HEK293 (cell line): Measurements from ENCODE around the gene KREMEN2.
A peak's percentile ranks its signal among the peaks of the same experiment; 100 is the strongest.

ENCODE experiments used
- HIC1 ChIP-seq: fragments of 450-650 bp; formaldehyde crosslinking; IDR thresholded peaks from 2 replicates; pipeline ENCODE4 v1.5.1; 2016; ENCODE audit warnings: missing biosample characterization, missing genetic modification characterization
- HOXA7 ChIP-seq: sonication (generic); formaldehyde crosslinking; IDR thresholded peaks from 2 replicates; pipeline ENCODE4 v1.8.1; 2022; ENCODE audit warnings: missing genetic modification reagents, borderline replicate concordance
- HOXD13 ChIP-seq: sonication (generic); formaldehyde crosslinking; IDR thresholded peaks from 2 replicates; pipeline ENCODE4 v1.8.0; 2022; ENCODE audit warnings: missing genetic modification reagents, borderline replicate concordance
- IKZF3 ChIP-seq: fragments of 450-650 bp; IDR thresholded peaks from 2 replicates; pipeline ENCODE4 v1.5.0; 2018; ENCODE audit warnings: missing biosample characterization, mild to moderate bottlenecking, missing genetic modification characterization, moderate library complexity
- KLF1 ChIP-seq: fragments of 450-650 bp; formaldehyde crosslinking; IDR thresholded peaks from 2 replicates; pipeline ENCODE4 v1.5.1; 2016; ENCODE audit warnings: missing biosample characterization, missing genetic modification characterization
- KLF9 ChIP-seq: fragments of 450-650 bp; formaldehyde crosslinking; IDR thresholded peaks from 2 replicates; pipeline ENCODE4 v1.5.1; 2016; ENCODE audit warnings: missing biosample characterization, missing genetic modification characterization, low read depth
- PATZ1 ChIP-seq: fragments of 450-650 bp; formaldehyde crosslinking; IDR thresholded peaks from 2 replicates; pipeline ENCODE4 v1.5.1; 2016; ENCODE audit warnings: missing biosample characterization, missing genetic modification characterization
- REST ChIP-seq: fragments of 450-650 bp; formaldehyde crosslinking; IDR thresholded peaks from 2 replicates; pipeline ENCODE4 v1.5.1; 2016; ENCODE audit warnings: missing biosample characterization, missing genetic modification characterization
- ZBTB1 ChIP-seq: fragments of 450-650 bp; formaldehyde crosslinking; IDR thresholded peaks from 2 replicates; pipeline ENCODE4 v1.5.1; 2016; ENCODE audit warnings: missing biosample characterization, missing genetic modification characterization
- ZBTB11 ChIP-seq: fragments of 450-650 bp; formaldehyde crosslinking; conservative IDR thresholded peaks from 2 replicates; pipeline ENCODE4 v1.5.1; 2016; ENCODE audit warnings: low read depth, missing biosample characterization, missing genetic modification characterization
- ZBTB17 ChIP-seq: fragments of 450-650 bp; formaldehyde crosslinking; IDR thresholded peaks from 2 replicates; pipeline ENCODE4 v1.5.1; 2016; ENCODE audit warnings: missing biosample characterization, missing genetic modification characterization
- ZBTB20 ChIP-seq: fragments of 450-650 bp; formaldehyde crosslinking; IDR thresholded peaks from 2 replicates; pipeline ENCODE4 v1.5.1; 2016; ENCODE audit warnings: missing biosample characterization, missing genetic modification characterization
- ZBTB7A ChIP-seq: fragments of 450-650 bp; formaldehyde crosslinking; IDR thresholded peaks from 2 replicates; pipeline ENCODE4 v1.5.1; 2016; ENCODE audit warnings: low read depth, missing biosample characterization, missing genetic modification characterization
- ZNF132 ChIP-seq: fragments of 450-650 bp; formaldehyde crosslinking; IDR thresholded peaks from 2 replicates; pipeline ENCODE4 v1.5.1; 2017; ENCODE audit warnings: missing biosample characterization, missing genetic modification characterization, borderline replicate concordance
- ZNF2 ChIP-seq: fragments of 450-650 bp; formaldehyde crosslinking; IDR thresholded peaks from 2 replicates; pipeline ENCODE4 v1.5.1; 2016; ENCODE audit warnings: missing biosample characterization, missing genetic modification characterization
- ZNF248 ChIP-seq: fragments of 450-650 bp; formaldehyde crosslinking; IDR thresholded peaks from 2 replicates; pipeline ENCODE4 v1.5.1; 2017; ENCODE audit warnings: missing biosample characterization, missing genetic modification characterization
- ZNF266 ChIP-seq: fragments of 450-650 bp; formaldehyde crosslinking; IDR thresholded peaks from 2 replicates; pipeline ENCODE4 v1.5.1; 2016; ENCODE audit warnings: missing biosample characterization, missing genetic modification characterization, low read depth
- ZNF280C ChIP-seq: fragments of 450-650 bp; formaldehyde crosslinking; IDR thresholded peaks from 2 replicates; pipeline ENCODE4 v1.5.1; 2016; ENCODE audit warnings: missing biosample characterization, missing genetic modification characterization
- ZNF391 ChIP-seq: fragments of 450-650 bp; formaldehyde crosslinking; IDR thresholded peaks from 2 replicates; pipeline ENCODE4 v1.5.1; 2016; ENCODE audit warnings: low read depth, missing biosample characterization, missing genetic modification characterization, borderline replicate concordance
- ZNF449 ChIP-seq: fragments of 450-650 bp; formaldehyde crosslinking; IDR thresholded peaks from 2 replicates; pipeline ENCODE4 v1.5.1; 2017; ENCODE audit warnings: missing biosample characterization, mild to moderate bottlenecking, missing genetic modification characterization, moderate library complexity
- ZNF560 ChIP-seq: fragments of 450-650 bp; formaldehyde crosslinking; IDR thresholded peaks from 2 replicates; pipeline ENCODE4 v1.5.1; 2017; ENCODE audit warnings: missing biosample characterization, missing genetic modification characterization, borderline replicate concordance
- ZNF776 ChIP-seq: fragments of 450-650 bp; formaldehyde crosslinking; IDR thresholded peaks from 2 replicates; pipeline ENCODE4 v1.5.0; 2017; ENCODE audit warnings: missing biosample characterization, missing genetic modification characterization, borderline replicate concordance
- ZNF837 ChIP-seq: fragments of 450-650 bp; formaldehyde crosslinking; IDR thresholded peaks from 2 replicates; pipeline ENCODE4 v1.5.1; 2016; ENCODE audit warnings: missing biosample characterization, missing genetic modification characterization

The KREMEN2 gene

GRCh38 chr16:2968738-2969544 is 4.9 kb downstream of the KREMEN2 start, which contains the start of gene PAQR4 (continued):
- TF ChIP-seq ZBTB7A (tag by site-specific recombination) (peak; percentile 93), IKZF3 (tag by site-specific recombination) (0 out of 2 replicates have a peak, but pooled peaks have one; percentile 31), ZNF776 (tag by site-specific recombination) (no peak), ZNF266 (tag by site-specific recombination) (no peak), HIC1 (tag by site-specific recombination) (peak; percentile 100), ZNF391 (tag by site-specific recombination) (peak; percentile 80; the same call in 1 of the 2 replicates), KLF9 (tag by site-specific recombination) (peak; percentile 74), ZNF132 (tag by site-specific recombination) (no peak), ZBTB20 (peak; percentile 71; the same call in 1 of the 2 replicates), HOXD13 (no peak), ZNF248 (no peak), PATZ1 (tag by site-specific recombination) (peak; percentile 98), ZBTB11 (tag by site-specific recombination) (peak; percentile 93), ZNF837 (no peak), KLF1 (tag by site-specific recombination) (peak; percentile 61), ZNF2 (tag by site-specific recombination) (peak; percentile 90), ZNF449 (tag by site-specific recombination) (0 out of 2 replicates have a peak, but pooled peaks have one; percentile 58), HOXA7 (CRISPR knock-in tag) (no peak), ZBTB1 (tag by site-specific recombination) (no peak), REST (tag by site-specific recombination) (peak; percentile 100), ZBTB17 (tag by site-specific recombination) (peak; percentile 91), ZNF280C (tag by site-specific recombination) (no peak), ZNF560 (no peak)
